Activated T-cell treated with anti-CD3 and anti-CD28 coated beads, Interleukin-2, amount 50 U/mL, for 72 hours (primary cell): ENCODE results near the gene CEMIP2. TPM values are rescaled to one million over a fixed set of nuclear protein-coding genes. Genes with fewer than 3 reads are reported as not detected.

ENCODE experiments used
- ATAC-seq, 2 donors: fragments of 150-1000 bp; cut with Tn5 transposase; replicated peaks in 1 of 2; 2 replicates each; pipeline ENCODE4 v1.10.0; 2021; ENCODE audit warnings: moderate library complexity in 2 of 2, mild to moderate bottlenecking in 1 of 2
- DNase-seq, 2 donors: peaks; one replicate each; pipeline ENCODE4 v3.0.0; 2021 to 2022; ENCODE audit warnings: mixed read lengths in 1 of 2
- H3K27ac Mint-ChIP-seq: one replicate; pipeline ENCODE4 v1.8.0; 2022; ENCODE audit warnings: mild to moderate bottlenecking, moderate library complexity, mixed read lengths
- H3K27me3 Mint-ChIP-seq: one replicate; pipeline ENCODE4 v1.8.0; 2022; ENCODE audit warnings: low read depth, mixed read lengths
- H3K36me3 Mint-ChIP-seq, 2 donors: one replicate each; pipeline ENCODE4 v1.8.0; 2022; ENCODE audit warnings: mixed read lengths in 2 of 2, mild to moderate bottlenecking in 1 of 2; ENCODE audit not compliant: insufficient read depth in 2 of 2
- H3K4me1 Mint-ChIP-seq: one replicate; pipeline ENCODE4 v1.8.0; 2022; ENCODE audit warnings: low read depth, mixed read lengths
- H3K4me3 Mint-ChIP-seq, 2 donors: one replicate each; pipeline ENCODE4 v1.8.0; 2022; ENCODE audit warnings: mild to moderate bottlenecking in 2 of 2, mixed read lengths in 2 of 2, moderate library complexity in 2 of 2
- H3K9me3 Mint-ChIP-seq, 2 donors: one replicate each; pipeline ENCODE4 v1.8.0; 2022; ENCODE audit warnings: mixed read lengths in 2 of 2
- total RNA-seq, 2 donors: library from RNA; stranded (reverse); gene quantifications; one replicate each; pipeline ENCODE4 v1.2.3, GENCODE V29; 2022

Gene CEMIP2
- total RNA-seq, 2 donors from 2014 or later, result 46.7 to 62.2 TPM

GRCh38 chr9:71793386-71794105 lies 25.2 kb upstream of the CEMIP2 start:
- Mint-ChIP-seq H3K9me3 (no peaks in the 10 kb centered on the region), H3K36me3 (no peaks in the 10 kb centered on the region), H3K4me3 (peak overlapping the region in 1 of 2 donors; percentile 27), H3K27ac (peak overlapping the region; percentile 40), H3K4me1 (peaks cover 62% of the 10 kb centered on the region), H3K27me3 (no peaks in the 10 kb centered on the region)
- ATAC-seq (no peak), DNase-seq (no peak)

GRCh38 chr9:71791875-71792274 lies 23.6 kb upstream of the CEMIP2 start:
- DNase-seq (no peak), ATAC-seq (no peak)
- no peaks in the 10 kb centered on the region for H3K9me3 Mint-ChIP-seq
- no peak overlapping the region for H3K4me3 Mint-ChIP-seq
- H3K27ac Mint-ChIP-seq, result no peak overlapping the region
- H3K4me1 Mint-ChIP-seq, result peaks cover 56% of the 10 kb centered on the region
- no peaks in the 10 kb centered on the region for H3K27me3 Mint-ChIP-seq
- no peaks in the 10 kb centered on the region for H3K36me3 Mint-ChIP-seq

- no peak for DNase-seq
- Mint-ChIP-seq H3K27me3 (no peaks in the 10 kb centered on the region), H3K27ac (no peak overlapping the region), H3K4me3 (no peak overlapping the region), H3K36me3 (no peaks in the 10 kb centered on the region), H3K4me1 (peaks cover 41% of the 10 kb centered on the region), H3K9me3 (no peaks in the 10 kb centered on the region)
- no peak for ATAC-seq
Observed at GRCh38 chr9:71790296-71790695, 22.0 kb upstream of the CEMIP2 start.

GRCh38 chr9:71783120-71783523 lies 14.8 kb upstream of the CEMIP2 start:
- peaks cover 0 to 2% of the 10 kb centered on the region in 2 donors for H3K9me3 Mint-ChIP-seq
- H3K4me1 Mint-ChIP-seq, result peaks cover 57% of the 10 kb centered on the region
- H3K27ac Mint-ChIP-seq, result peak overlapping the region; percentile 83
- H3K27me3 Mint-ChIP-seq, result no peaks in the 10 kb centered on the region
- H3K4me3 Mint-ChIP-seq, result peak overlapping the region; percentile 77 to 82
- ATAC-seq (peak; percentile 97), DNase-seq (peak; percentile 85 to 89)
- peaks cover 3 to 4% of the 10 kb centered on the region in 2 donors for H3K36me3 Mint-ChIP-seq

- Mint-ChIP-seq H3K4me3 (peak overlapping the region; percentile 56 to 77), H3K27me3 (no peaks in the 10 kb centered on the region), H3K27ac (peak overlapping the region; percentile 83), H3K4me1 (peaks cover 57% of the 10 kb centered on the region), H3K36me3 (peaks cover 3 to 4% of the 10 kb centered on the region in 2 donors), H3K9me3 (peaks cover 0 to 2% of the 10 kb centered on the region in 2 donors)
- peak in 1 of 2 donors; percentile 12 for ATAC-seq
- DNase-seq, result no peak
Observed at GRCh38 chr9:71781391-71781790, 13.1 kb upstream of the CEMIP2 start.

GRCh38 chr9:71780953-71781352 lies 12.6 kb upstream of the CEMIP2 start:
- Mint-ChIP-seq H3K27me3 (no peaks in the 10 kb centered on the region), H3K36me3 (peaks cover 3 to 4% of the 10 kb centered on the region in 2 donors), H3K4me1 (peaks cover 57% of the 10 kb centered on the region), H3K27ac (peak overlapping the region; percentile 83), H3K9me3 (peaks cover 0 to 2% of the 10 kb centered on the region in 2 donors), H3K4me3 (peak overlapping the region; percentile 56 to 77)
- DNase-seq (no peak), ATAC-seq (no peak)

- Mint-ChIP-seq H3K4me1 (peaks cover 48% of the 10 kb centered on the region), H3K4me3 (no peak overlapping the region), H3K27ac (no peak overlapping the region), H3K36me3 (no peaks in the 10 kb centered on the region), H3K27me3 (no peaks in the 10 kb centered on the region), H3K9me3 (no peaks in the 10 kb centered on the region)
- DNase-seq (no peak), ATAC-seq (no peak)
Observed at GRCh38 chr9:71778085-71778484, 9.8 kb upstream of the CEMIP2 start.

GRCh38 chr9:71774920-71775319 lies 6.6 kb upstream of the CEMIP2 start:
- Mint-ChIP-seq H3K4me1 (peaks cover 18% of the 10 kb centered on the region), H3K27me3 (no peaks in the 10 kb centered on the region), H3K27ac (no peak overlapping the region), H3K36me3 (no peaks in the 10 kb centered on the region), H3K9me3 (no peaks in the 10 kb centered on the region), H3K4me3 (no peak overlapping the region)
- no peak for DNase-seq
- peak; percentile 24 to 32 for ATAC-seq

GRCh38 chr9:71772726-71773125 lies 4.4 kb upstream of the CEMIP2 start:
- Mint-ChIP-seq H3K4me1 (peaks cover 17% of the 10 kb centered on the region), H3K4me3 (no peak overlapping the region), H3K27ac (no peak overlapping the region), H3K36me3 (peaks cover 2% of the 10 kb centered on the region in 2 donors), H3K9me3 (no peaks in the 10 kb centered on the region), H3K27me3 (no peaks in the 10 kb centered on the region)
- no peak for DNase-seq
- ATAC-seq, result no peak

GRCh38 chr9:71770170-71770569 lies 1.9 kb upstream of the CEMIP2 start:
- H3K36me3 Mint-ChIP-seq, result peaks cover 7 to 11% of the 10 kb centered on the region in 2 donors

GRCh38 chr9:71769175-71770161 lies 1.2 kb upstream of the CEMIP2 start:
- peaks cover 7 to 11% of the 10 kb centered on the region in 2 donors for H3K36me3 Mint-ChIP-seq
- ATAC-seq (peak; percentile 48 to 58), DNase-seq (peak; percentile 81 to 84)
- no peaks in the 10 kb centered on the region for H3K27me3 Mint-ChIP-seq
- peaks cover 36% of the 10 kb centered on the region for H3K4me1 Mint-ChIP-seq
- peak overlapping the region; percentile 49 for H3K27ac Mint-ChIP-seq
- peak overlapping the region; percentile 95 for H3K4me3 Mint-ChIP-seq
- H3K9me3 Mint-ChIP-seq, result no peaks in the 10 kb centered on the region

More at GRCh38 chr9:71770170-71770569, 1.9 kb upstream of the CEMIP2 start:
- ATAC-seq, result no peak
- no peaks in the 10 kb centered on the region for H3K27me3 Mint-ChIP-seq
- H3K4me1 Mint-ChIP-seq, result peaks cover 34% of the 10 kb centered on the region
- no peak for DNase-seq
- peak overlapping the region; percentile 34 for H3K27ac Mint-ChIP-seq
- H3K9me3 Mint-ChIP-seq, result no peaks in the 10 kb centered on the region
- peak overlapping the region; percentile 95 for H3K4me3 Mint-ChIP-seq

GRCh38 chr9:71767776-71768321 lies 464 bp downstream of the CEMIP2 start:
- H3K9me3 Mint-ChIP-seq, result no peaks in the 10 kb centered on the region
- peaks cover 48% of the 10 kb centered on the region for H3K4me1 Mint-ChIP-seq
- no peak for ATAC-seq
- DNase-seq, result peak in 1 of 2 donors; percentile 27
- H3K27ac Mint-ChIP-seq, result peak overlapping the region; percentile 97
- H3K4me3 Mint-ChIP-seq, result peak overlapping the region; percentile 86 to 97
- peaks cover 7 to 11% of the 10 kb centered on the region in 2 donors for H3K36me3 Mint-ChIP-seq
- H3K27me3 Mint-ChIP-seq, result no peaks in the 10 kb centered on the region
